Spleen (tissue), 11 donors: ENCODE measurements around the gene TMEM50B. TPM values are rescaled to one million over a fixed set of nuclear protein-coding genes. Genes with fewer than 3 reads are reported as not detected.

Experiments used
- DNase-seq: peaks from one replicate; pipeline ENCODE4 v3.0.0-alpha.2; 2020
- H3K27ac ChIP-seq, 8 donors: fragments of 200-600 bp; sonication (generic) in 7 of 8; 1 replicate in 4 of 8; 2 replicates in 4 of 8; pipeline versions ENCODE4 v1.5.0 to v1.8.0; 2016 to 2021; ENCODE audit warnings: inconsistent platforms in 4 of 8, mild to moderate bottlenecking in 4 of 8, moderate library complexity in 1 of 8
- H3K27me3 ChIP-seq, 7 donors: fragments of 200-600 bp; sonication (generic) in 6 of 7; replicated peaks in 1 of 7; 1 replicate in 4 of 7; 2 replicates in 3 of 7; pipeline versions ENCODE4 v1.5.0 to v1.8.0; 2016 to 2021; ENCODE audit warnings: inconsistent platforms in 3 of 7, mild to moderate bottlenecking in 1 of 7
- H3K36me3 ChIP-seq, 6 donors: fragments of 200-600 bp; sonication (generic) in 5 of 6; 1 replicate in 4 of 6; 2 replicates in 2 of 6; pipeline versions ENCODE4 v1.5.0 to v1.8.0; 2016 to 2021; ENCODE audit warnings: inconsistent platforms in 2 of 6
- H3K4me1 ChIP-seq, 6 donors: fragments of 200-600 bp; sonication (generic) in 5 of 6; 1 replicate in 3 of 6; 2 replicates in 3 of 6; pipeline versions ENCODE4 v1.5.0 to v1.8.0; 2016 to 2021; ENCODE audit warnings: inconsistent platforms in 3 of 6
- H3K4me3 ChIP-seq, 8 donors: fragments of 200-600 bp; sonication (generic) in 7 of 8; 1 replicate in 4 of 8; 2 replicates in 4 of 8; pipeline versions ENCODE4 v1.5.0 to v1.8.0; 2016 to 2021; ENCODE audit warnings: inconsistent platforms in 4 of 8, mild to moderate bottlenecking in 4 of 8, moderate library complexity in 2 of 8
- H3K9me3 ChIP-seq, 8 donors: fragments of 200-600 bp; sonication (generic) in 7 of 8; 1 replicate in 4 of 8; 2 replicates in 4 of 8; pipeline versions ENCODE4 v1.5.0 to v1.8.0; 2016 to 2021; ENCODE audit warnings: inconsistent platforms in 4 of 8
- CTCF ChIP-seq, 11 experiments: fragments of 200-600 bp in 7 of 11; fragments of 450-650 bp in 4 of 11; sonication (generic) in 4 of 11; IDR thresholded peaks in 8 of 11; conservative IDR thresholded peaks in 3 of 11; 1 replicate in 7 of 11; 2 replicates in 4 of 11; pipeline versions ENCODE4 v1.4.0 to v1.8.0; 2016 to 2021; ENCODE audit warnings: antibody characterized with exemption in 11 of 11, inconsistent platforms in 4 of 11, mild to moderate bottlenecking in 1 of 11
- POLR2A ChIP-seq, 3 donors: fragments of 450-650 bp; IDR thresholded peaks; one replicate each; pipeline ENCODE4 v1.5.1; 2017; ENCODE audit warnings: antibody characterized with exemption in 3 of 3, mild to moderate bottlenecking in 1 of 3
- POLR2AphosphoS5 ChIP-seq, 3 donors: sonication (generic); formaldehyde crosslinking; IDR thresholded peaks; one replicate each; pipeline ENCODE4 v1.5.1; 2017; ENCODE audit warnings: antibody characterized with exemption in 3 of 3
- WGBS, 5 donors: extraction: QIAGEN DNeasy Blood & Tissue Kit in 3 of 5; methylation state at CpG; one replicate each; pipeline versions ENCODE4 v1.1.5 to v1.1.7; 2013 to 2018; 5-methylcytosine and 5-hydroxymethylcytosine counted together
- intact Hi-C: fragments of 100-400 bp; cut with DNase I; formaldehyde crosslinking; loops from one replicate; pipeline ENCODE4 v1.15.0; 2023; ENCODE audit warnings: low total_unique reads
- polyA plus RNA-seq, 3 donors: library from polyadenylated mRNA; stranded (reverse); fragments of 200-250 nt; gene quantifications; one replicate each; pipeline ENCODE4 v1.2.1, GENCODE V29; 2013
- total RNA-seq, 7 donors: library from RNA; depleted of rRNA in 3 of 7; stranded (reverse); fragments of >200 nt in 3 of 7; fragmentation: NEBNext Ultra II Directional in 4 of 7; extraction: Animal tissue kit (Norgen Biotek cat#: 25700) in 4 of 7; gene quantifications; one replicate each; pipeline versions ENCODE4 v1.1.0 to v1.2.1, GENCODE V29; 2016 to 2021
- donor health status: healthy with polysubstance abuse.
- donor health status: DM: no; HTN: no; CAD: no; lungs with moderate emphysema.
- donor health status: DM: no; HTN: no; CAD: no.
- donor health status: Bipolar disorder and iron deficiency.
- donor health status: healthy.
- donor health status: DM: no; HTN: no; CAD: no.
- donor health status: DM: yes; HTN: yes; CAD: no.

TMEM50B gene
- total and polyA plus RNA-seq, 10 donors, result 30.7 to 78.5 (median 43.3) TPM

GRCh38 chr21:33403128-33403785 is 76.5 kb downstream of the TMEM50B start, which contains the start of gene IFNGR2:
IFNGR2 (plus strand) TSS chr21:33403413; CDS start chr21:33403544, 131 bp downstream.
- Histone ChIP-seq H3K9me3 (no peaks in the 10 kb centered on the region), H3K27ac (peak within 1 kb of the TSS; percentile 91 to 100 (median 99)), H3K4me1 (peaks cover 32 to 87% (median 66%) of the 10 kb centered on the region in 6 donors), H3K27me3 (peaks cover 0 to 25% (median 0%) of the 10 kb centered on the region in 7 donors), H3K4me3 (peak within 1 kb of the TSS; percentile 68 to 93 (median 80)), H3K36me3 (peaks cover 0 to 20% (median 0%) of the 10 kb centered on the region in 6 donors)
- DNase-seq, result peak; percentile 93
- WGBS, 5 donors, result 0 to 1% (median 1%) methylated on average over 39 to 89 of the region's 89 CpGs
- intact Hi-C loops, result no loop called here
- TF ChIP-seq POLR2AphosphoS5 (IDR thresholded peaks at IDR 0.05), result peak; percentile 54 to 75 (median 75)
- TF ChIP-seq CTCF (IDR thresholded peaks at IDR 0.05 in 8 of 11, conservative IDR thresholded peaks at IDR 0.05 in 3 of 11), result no peak
- no peak for TF ChIP-seq POLR2A (IDR thresholded peaks at IDR 0.05)

- H3K36me3 ChIP-seq, result peaks cover 0 to 11% (median 0%) of the 10 kb centered on the region in 6 donors
- H3K9me3 ChIP-seq, result no peaks in the 10 kb centered on the region
- intact Hi-C loops, result no loop called here
- peaks cover 29 to 85% (median 57%) of the 10 kb centered on the region in 6 donors for H3K4me1 ChIP-seq
- peak overlapping the region in 7 of 8 donors; percentile 5 to 93 (median 78) for H3K4me3 ChIP-seq
- peak; percentile 90 for DNase-seq
- WGBS, 5 donors, result 28 to 49% (median 37%) methylated on average over 45 of the region's 45 CpGs
- H3K27me3 ChIP-seq, result peaks cover 0 to 25% (median 0%) of the 10 kb centered on the region in 7 donors
- TF ChIP-seq POLR2A (IDR thresholded peaks at IDR 0.05) (peak in 1 of 3 donors; percentile 15), POLR2AphosphoS5 (IDR thresholded peaks at IDR 0.05) (peak; percentile 79 to 84 (median 79)), CTCF (IDR thresholded peaks at IDR 0.05 in 8 of 11, conservative IDR thresholded peaks at IDR 0.05 in 3 of 11) (no peak)
- H3K27ac ChIP-seq, result peak overlapping the region; percentile 91 to 100 (median 99)
Observed at GRCh38 chr21:33402001-33402979, 77.5 kb downstream of the TMEM50B start.

GRCh38 chr21:33401630-33401992 is 78.2 kb downstream of the TMEM50B start:
- H3K27ac ChIP-seq, result peak overlapping the region in 7 of 8 donors; percentile 97 to 100 (median 99)
- H3K4me3 ChIP-seq, result peak overlapping the region in 1 of 8 donors; percentile 93
- TF ChIP-seq CTCF (IDR thresholded peaks at IDR 0.05 in 8 of 11, conservative IDR thresholded peaks at IDR 0.05 in 3 of 11) (no peak), POLR2A (IDR thresholded peaks at IDR 0.05) (no peak), POLR2AphosphoS5 (IDR thresholded peaks at IDR 0.05) (no peak)
- intact Hi-C loops, result no loop called here
- no peak for DNase-seq
- WGBS, 5 donors, result 55 to 79% (median 71%) methylated on average over 6 of the region's 6 CpGs
- peaks cover 0 to 25% (median 0%) of the 10 kb centered on the region in 7 donors for H3K27me3 ChIP-seq
- peaks cover 23 to 85% (median 54%) of the 10 kb centered on the region in 6 donors for H3K4me1 ChIP-seq
- H3K9me3 ChIP-seq, result no peaks in the 10 kb centered on the region
- peaks cover 0 to 7% (median 0%) of the 10 kb centered on the region in 6 donors for H3K36me3 ChIP-seq

Other genes starting within 250 kb of the TMEM50B start
- gene IL10RB, start 213.6 kb downstream of the TMEM50B start, total RNA-seq, result 10 to 100 TPM; 44.1 to 89.7 (median 60.7) TPM
- 10 to 100 TPM; 25.4 to 29.6 (median 29.3) TPM for gene IL10RB, start 213.6 kb downstream of the TMEM50B start, polyA plus RNA-seq
- gene IFNAR1, start 155.0 kb downstream of the TMEM50B start, total RNA-seq, result 10 to 100 TPM; 53.2 to 86.1 (median 75.6) TPM
- 10 to 100 TPM in 2 of 3 donors, 1 to 10 TPM in 1; 9.2 to 12.8 (median 10.1) TPM for gene IFNAR1, start 155.0 kb downstream of the TMEM50B start, polyA plus RNA-seq
- 100 to 1,000 TPM in 5 of 7 donors, 10 to 100 TPM in 2; 87.1 to 133 (median 114) TPM for gene IFNGR2, start 76.6 kb downstream of the TMEM50B start, total RNA-seq
- 10 to 100 TPM; 73.6 to 77.9 (median 77.4) TPM for gene IFNGR2, start 76.6 kb downstream of the TMEM50B start, polyA plus RNA-seq
- gene DNAJC28, start 11.7 kb upstream of the TMEM50B start, total RNA-seq, result 1 to 10 TPM in 5 of 7 donors, under 1 TPM in 2; 0.42 to 4.6 (median 2.1) TPM
- gene DNAJC28, start 11.7 kb upstream of the TMEM50B start, polyA plus RNA-seq, result 1 to 10 TPM in 1 of 3 donors, under 1 TPM in 2; 0.86 to 1.2 (median 0.87) TPM
- gene GART, start 62.1 kb upstream of the TMEM50B start, total RNA-seq, result 100 to 1,000 TPM in 3 of 7 donors, 10 to 100 TPM in 4; 58.9 to 113 (median 73.9) TPM
- gene GART, start 62.1 kb upstream of the TMEM50B start, polyA plus RNA-seq, result 10 to 100 TPM; 14.3 to 24.8 (median 20.1) TPM
- 100 to 1,000 TPM; 309 to 427 (median 373) TPM for gene SON, start 63.1 kb upstream of the TMEM50B start, total RNA-seq
- gene SON, start 63.1 kb upstream of the TMEM50B start, polyA plus RNA-seq, result 100 to 1,000 TPM in 2 of 3 donors, 10 to 100 TPM in 1; 89.0 to 210 (median 159) TPM
- 10 to 100 TPM in 1 of 7 donors, 1 to 10 TPM in 6; 5.8 to 13.5 (median 6.4) TPM for gene DONSON, start 108.7 kb upstream of the TMEM50B start, total RNA-seq
- 1 to 10 TPM; 8.1 to 8.9 (median 8.5) TPM for gene DONSON, start 108.7 kb upstream of the TMEM50B start, polyA plus RNA-seq
- 10 to 100 TPM; 30.2 to 54.9 (median 40.2) TPM for gene CRYZL1, start 161.8 kb upstream of the TMEM50B start, total RNA-seq
- gene CRYZL1, start 161.8 kb upstream of the TMEM50B start, polyA plus RNA-seq, result 10 to 100 TPM; 21.7 to 25.9 (median 22.0) TPM
- gene ITSN1, start 162.5 kb upstream of the TMEM50B start, total RNA-seq, result 10 to 100 TPM; 27.1 to 89.0 (median 70.5) TPM
- gene ITSN1, start 162.5 kb upstream of the TMEM50B start, polyA plus RNA-seq, result 10 to 100 TPM in 1 of 3 donors, 1 to 10 TPM in 2; 4.1 to 11.6 (median 4.2) TPM